Kidney (tissue), 14 donors: ENCODE data around the gene LMAN1L. TPM values are rescaled to one million over a fixed set of nuclear protein-coding genes. Genes with fewer than 3 reads are reported as not detected.

Experiments used
- DNase-seq, 5 donors: peaks; one replicate each; pipeline ENCODE4 v3.0.0-alpha.2; 2013 to 2020
- FAIRE-seq: peaks from 2 replicates; lab custom pipeline; 2012; peaks lifted over from hg19 to GRCh38; lab: Jason Lieb, UNC
- H3K27ac ChIP-seq, 2 donors: one replicate each; pipeline ENCODE4 v1.7.0; 2013; ENCODE audit warnings: low read depth in 2 of 2, low read length in 2 of 2, inconsistent platforms in 1 of 2
- H3K27me3 ChIP-seq: one replicate; pipeline ENCODE4 v1.7.1; 2013; ENCODE audit warnings: low read length, inconsistent platforms; ENCODE audit not compliant: control insufficient read depth, insufficient read depth
- H3K36me3 ChIP-seq, 3 donors: one replicate each; pipeline versions ENCODE4 v1.7.0 to v1.7.1; 2013; ENCODE audit warnings: low read length in 3 of 3, control low read depth in 1 of 3, inconsistent platforms in 1 of 3; ENCODE audit not compliant: insufficient read depth in 3 of 3, control insufficient read depth in 2 of 3
- H3K4me1 ChIP-seq, 3 donors: one replicate each; pipeline versions ENCODE4 v1.7.0 to v1.7.1; 2013; ENCODE audit warnings: low read length in 3 of 3, inconsistent platforms in 1 of 3, low read depth in 1 of 3; ENCODE audit not compliant: control insufficient read depth in 2 of 3, insufficient read depth in 2 of 3
- H3K4me3 ChIP-seq, 3 donors: one replicate each; pipeline versions ENCODE4 v1.7.0 to v1.8.1; 2013; ENCODE audit warnings: low read length in 3 of 3, control low read depth in 1 of 3, inconsistent platforms in 1 of 3
- H3K9ac ChIP-seq, 3 donors: one replicate each; pipeline versions ENCODE4 v1.7.0 to v1.7.1; 2013; ENCODE audit warnings: low read length in 3 of 3, control low read depth in 1 of 3, inconsistent platforms in 1 of 3
- H3K9me3 ChIP-seq, 3 donors: one replicate each; pipeline versions ENCODE4 v1.7.0 to v1.7.1; 2013; ENCODE audit warnings: low read length in 3 of 3, control low read depth in 1 of 3, inconsistent platforms in 1 of 3; ENCODE audit not compliant: control insufficient read depth in 2 of 3, insufficient read depth in 1 of 3
- CTCF ChIP-seq: IDR thresholded peaks from 3 replicates; pipeline ENCODE4 v1.5.1; 2012; ENCODE audit warnings: mild to moderate bottlenecking, moderate library complexity, borderline replicate concordance; ENCODE audit not compliant: insufficient read depth; ENCODE audit errors: extremely low read depth
- intact Hi-C: fragments of 100-400 bp; cut with DNase I; formaldehyde crosslinking; loops from one replicate; pipeline ENCODE4 v1.11.1; 2022
- polyA plus RNA-seq: library from polyadenylated mRNA; stranded (reverse); fragments of 350-450 nt; fragmentation: Illumina TruSeq; extraction: RNeasy Lipid Tissue Mini Kit (QIAGEN cat#74804); gene quantifications from one replicate; pipeline ENCODE4 v1.2.3, GENCODE V29; 2014; ENCODE audit warnings: low read depth, low replicate concordance; ENCODE audit not compliant: insufficient read depth
- total RNA-seq: library from RNA; stranded (reverse); fragmentation: NEBNext Ultra II Directional; extraction: Animal tissue kit (Norgen Biotek cat#: 25700); gene quantifications from one replicate; pipeline ENCODE4 v1.2.1, GENCODE V29; 2021
- donor health status: control.
- donor health status: control.
- donor health status: control.
- donor health status: control.
- donor health status: control.
- donor health status: DM: yes; HTN: yes; CAD: no.
- donor health status: Normal renal cell carcinoma (clear cell type).

LMAN1L gene
- total and polyA plus RNA-seq, 2 donors from 2014 or later: not detected

GRCh38 chr15:74809956-74810355 lies 2.7 kb upstream of the LMAN1L start:
- DNase-seq (no peak), FAIRE-seq (no peak)
- no peak for TF ChIP-seq CTCF
- no peaks in the 10 kb centered on the region for H3K27me3 ChIP-seq
- H3K36me3 ChIP-seq: no peaks in the 10 kb centered on the region
- H3K9me3 ChIP-seq: no peaks in the 10 kb centered on the region
- H3K27ac ChIP-seq: no peak overlapping the region
- intact Hi-C loops: no loop called here
- H3K4me1 ChIP-seq: no peaks in the 10 kb centered on the region
- no peak overlapping the region for H3K4me3 ChIP-seq
- H3K9ac ChIP-seq: no peak overlapping the region

- Histone ChIP-seq H3K9me3 (no peaks in the 10 kb centered on the region), H3K27ac (no peak overlapping the region), H3K36me3 (no peaks in the 10 kb centered on the region), H3K4me1 (no peaks in the 10 kb centered on the region), H3K27me3 (no peaks in the 10 kb centered on the region), H3K9ac (no peak overlapping the region), H3K4me3 (no peak overlapping the region)
- no peak for DNase-seq
- no peak for FAIRE-seq
- no peak for TF ChIP-seq CTCF
- intact Hi-C loops: no loop called here
Measured at GRCh38 chr15:74815121-74815934, 2.7 kb downstream of the LMAN1L start.

- no peak for TF ChIP-seq CTCF
- H3K4me3 ChIP-seq: no peak overlapping the region
- no peaks in the 10 kb centered on the region for H3K4me1 ChIP-seq
- H3K9ac ChIP-seq: no peak overlapping the region
- FAIRE-seq (no peak), DNase-seq (no peak)
- no peaks in the 10 kb centered on the region for H3K36me3 ChIP-seq
- intact Hi-C loops: no loop called here
- H3K27me3 ChIP-seq: no peaks in the 10 kb centered on the region
- H3K9me3 ChIP-seq: no peaks in the 10 kb centered on the region
- H3K27ac ChIP-seq: no peak overlapping the region
Measured at GRCh38 chr15:74815961-74816360, 3.3 kb downstream of the LMAN1L start.
